Naive B cell (primary cell): ENCODE data around the gene QSER1. TPM values are rescaled to one million over a fixed set of nuclear protein-coding genes. Genes with fewer than 3 reads are reported as not detected.
"Not testable (repeated sequence)": the region's sequence is repeated elsewhere in the genome, so short reads cannot be mapped to it uniquely, and the experiment has no call there.

Experiments used
- ATAC-seq, 2 donors: fragments of 150-1000 bp; cut with Tn5 transposase; 2 replicates each; pipeline ENCODE4 v1.10.0; 2021; ENCODE audit warnings: low read depth in 2 of 2, mild to moderate bottlenecking in 2 of 2, moderate library complexity in 2 of 2
- DNase-seq: peaks from one replicate; pipeline ENCODE4 v3.0.0; 2022
- H3K27ac Mint-ChIP-seq, 6 donors: one replicate each; pipeline ENCODE4 v1.8.0; 2020 to 2022; ENCODE audit warnings: mild to moderate bottlenecking in 6 of 6, mixed read lengths in 6 of 6, moderate library complexity in 5 of 6, inconsistent platforms in 2 of 6
- H3K27me3 Mint-ChIP-seq, 3 donors: one replicate each; pipeline ENCODE4 v1.8.0; 2021 to 2022; ENCODE audit warnings: mixed read lengths in 3 of 3, mild to moderate bottlenecking in 1 of 3
- H3K36me3 Mint-ChIP-seq, 2 donors: one replicate each; pipeline ENCODE4 v1.8.0; 2020 to 2022; ENCODE audit warnings: mixed read lengths in 2 of 2, inconsistent platforms in 1 of 2, mild to moderate bottlenecking in 1 of 2
- H3K4me1 Mint-ChIP-seq, 3 donors: one replicate each; pipeline ENCODE4 v1.8.0; 2020 to 2022; ENCODE audit warnings: mixed read lengths in 3 of 3, inconsistent platforms in 1 of 3, mild to moderate bottlenecking in 1 of 3, moderate library complexity in 1 of 3
- H3K4me3 Mint-ChIP-seq, 8 donors: one replicate each; pipeline ENCODE4 v1.8.0; 2020 to 2022; ENCODE audit warnings: mild to moderate bottlenecking in 8 of 8, mixed read lengths in 8 of 8, moderate library complexity in 8 of 8, inconsistent platforms in 2 of 8
- H3K9me3 Mint-ChIP-seq, 7 donors: one replicate each; pipeline ENCODE4 v1.8.0; 2020 to 2022; ENCODE audit warnings: mixed read lengths in 7 of 7, mild to moderate bottlenecking in 5 of 7, inconsistent platforms in 2 of 7, moderate library complexity in 1 of 7
- polyA plus RNA-seq, 6 donors: library from polyadenylated mRNA; unstranded; fragments of 300-500 nt; fragmentation: Illumina TruSeq; gene quantifications; one replicate each; pipeline ENCODE4 v1.2.3, GENCODE V29; 2021; ENCODE audit warnings: low read depth in 6 of 6

QSER1 gene
- polyA plus RNA-seq, 6 donors from 2014 or later = 1.0 to 2.0 (median 1.8) TPM; not detected in 1

DNA sequence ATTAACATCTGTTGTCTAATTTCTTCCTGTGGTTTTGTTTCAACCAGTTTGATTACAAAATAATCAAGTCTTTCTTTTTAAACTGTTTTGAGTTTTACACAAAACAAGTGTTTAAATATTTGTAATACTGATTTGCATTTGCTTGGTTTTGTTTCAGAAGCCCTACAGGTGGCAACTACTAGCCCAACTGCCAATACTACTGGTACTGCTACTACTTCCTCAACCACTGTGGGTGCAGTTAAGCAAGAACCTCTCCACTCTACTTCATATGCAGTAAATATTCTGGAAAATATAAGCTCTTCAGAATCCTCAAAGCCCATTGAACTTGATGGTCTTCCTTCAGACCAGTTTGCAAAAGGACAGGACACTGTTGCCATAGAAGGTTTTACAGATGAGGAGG, 61.1 kb downstream of the QSER1 start:
- no peaks in the 10 kb centered on the region for H3K4me1 Mint-ChIP-seq
- H3K9me3 Mint-ChIP-seq = no peaks in the 10 kb centered on the region
- DNase-seq (no peak), ATAC-seq (no peak)
- no peak overlapping the region for H3K4me3 Mint-ChIP-seq
- H3K27ac Mint-ChIP-seq = peak overlapping the region in 2 of 6 donors; percentile 33 to 56
- no peaks in the 10 kb centered on the region for H3K27me3 Mint-ChIP-seq
- H3K36me3 Mint-ChIP-seq = peaks cover 5 to 8% of the 10 kb centered on the region in 2 donors

DNA sequence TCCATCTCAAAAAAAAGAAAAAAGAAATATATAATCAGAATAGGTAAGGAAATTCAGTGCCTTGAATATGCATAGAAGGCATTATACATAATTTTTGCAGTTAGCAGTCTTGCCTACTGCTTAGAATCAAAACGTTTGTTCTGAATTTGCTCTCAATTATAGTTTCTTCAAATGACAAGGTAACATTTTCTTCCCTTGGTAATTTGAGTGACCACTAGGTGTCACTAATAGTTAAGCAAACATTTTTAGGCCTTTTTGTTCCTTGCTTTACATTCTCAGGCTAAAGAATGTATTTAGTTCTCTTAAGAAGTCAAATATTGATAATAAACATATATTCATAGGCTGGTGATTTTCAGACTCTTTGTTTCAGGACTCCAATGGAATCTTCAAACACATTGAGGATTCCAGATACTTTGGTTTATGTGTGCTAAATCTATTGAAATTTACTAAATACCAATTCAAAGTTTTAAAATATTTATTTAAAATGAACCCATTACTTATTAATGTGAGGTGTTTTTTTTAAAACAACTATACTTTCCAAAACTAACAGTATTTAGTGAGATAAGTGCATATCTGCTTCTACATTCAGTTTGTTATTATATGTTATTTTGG, 68.0 kb downstream of the QSER1 start:
- Mint-ChIP-seq H3K4me3 (no peak overlapping the region), H3K27me3 (no peaks in the 10 kb centered on the region), H3K4me1 (no peaks in the 10 kb centered on the region), H3K36me3 (peaks cover under 1 to 7% of the 10 kb centered on the region in 2 donors), H3K9me3 (no peaks in the 10 kb centered on the region), H3K27ac (no peak overlapping the region)
- DNase-seq (peak; percentile 20), ATAC-seq (peak in 1 of 2 donors; percentile 25)

DNA sequence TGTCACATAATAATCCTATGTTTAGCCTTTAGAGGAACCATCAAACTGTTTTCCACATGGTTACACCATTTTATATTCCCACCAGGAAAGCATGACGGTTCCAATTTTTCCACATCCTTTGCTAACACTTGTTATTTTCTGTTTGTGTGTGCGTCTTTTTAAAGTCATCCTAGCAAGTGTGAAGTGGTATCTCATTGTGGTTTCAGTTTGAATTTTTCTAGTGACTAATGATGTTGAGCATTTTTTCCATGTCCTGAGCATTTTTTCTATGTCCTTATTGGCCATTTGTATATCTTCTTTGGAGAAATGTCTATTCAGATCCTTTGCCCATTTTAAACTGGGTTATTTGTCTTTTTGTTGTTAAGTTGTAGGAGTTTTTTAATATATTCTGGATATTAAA, 69.4 kb downstream of the QSER1 start:
- Mint-ChIP-seq H3K27me3 (no peaks in the 10 kb centered on the region), H3K27ac (no peak overlapping the region), H3K4me3 (no peak overlapping the region), H3K36me3 (peaks cover 6 to 7% of the 10 kb centered on the region in 2 donors), H3K4me1 (no peaks in the 10 kb centered on the region), H3K9me3 (no peaks in the 10 kb centered on the region)
- DNase-seq = no peak
- no peak for ATAC-seq

DNA sequence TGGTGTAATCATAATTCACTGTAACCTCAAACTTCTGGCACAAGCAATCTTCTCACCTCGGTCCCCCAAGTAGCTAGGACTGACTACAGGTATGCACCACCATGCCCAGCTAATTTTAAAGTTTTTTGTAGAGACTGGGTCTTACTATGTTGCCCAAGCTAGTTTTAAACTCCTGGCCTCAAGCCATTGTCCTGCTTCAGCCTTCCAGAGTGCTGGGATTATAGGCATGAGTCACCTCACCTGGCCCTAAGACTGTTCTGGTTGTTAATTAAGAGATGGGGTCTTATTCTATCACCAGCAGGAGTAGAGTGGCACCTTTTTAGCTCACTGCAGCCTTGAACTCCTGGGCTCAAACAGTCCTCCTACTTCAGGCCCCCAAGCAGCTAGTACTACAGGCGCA, 71.1 kb downstream of the QSER1 start:
- Mint-ChIP-seq H3K9me3 (no peaks in the 10 kb centered on the region), H3K27ac (no peak overlapping the region), H3K36me3 (peaks cover 6 to 7% of the 10 kb centered on the region in 2 donors), H3K4me3 (no peak overlapping the region), H3K4me1 (no peaks in the 10 kb centered on the region), H3K27me3 (no peaks in the 10 kb centered on the region)
- DNase-seq (no peak), ATAC-seq (no peak)

DNA sequence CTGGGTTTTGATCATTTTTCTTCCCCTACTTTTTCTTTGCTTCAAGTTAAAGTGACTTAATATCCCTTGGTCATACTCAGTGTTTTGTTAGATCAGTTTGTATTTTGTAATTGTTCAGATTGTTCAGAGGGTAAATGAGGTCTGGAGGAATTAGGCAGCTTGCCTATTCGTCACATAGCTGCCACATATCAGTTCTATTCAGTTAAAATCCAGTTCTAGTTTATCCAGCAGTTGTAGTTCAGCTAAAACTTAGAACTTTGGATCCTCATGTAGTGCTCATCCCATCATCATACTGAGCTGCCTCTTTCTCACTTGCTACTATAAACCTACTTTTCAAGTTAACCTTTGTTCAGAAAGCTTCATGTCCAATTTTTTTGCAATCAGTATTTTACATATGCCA, 75.9 kb downstream of the QSER1 start:
- no peak for DNase-seq
- H3K9me3 Mint-ChIP-seq = no peaks in the 10 kb centered on the region
- no peak for ATAC-seq
- no peaks in the 10 kb centered on the region for H3K4me1 Mint-ChIP-seq
- H3K27me3 Mint-ChIP-seq = no peaks in the 10 kb centered on the region
- peaks cover 5 to 6% of the 10 kb centered on the region in 2 donors for H3K36me3 Mint-ChIP-seq
- no peak overlapping the region for H3K27ac Mint-ChIP-seq
- no peak overlapping the region for H3K4me3 Mint-ChIP-seq

DNA sequence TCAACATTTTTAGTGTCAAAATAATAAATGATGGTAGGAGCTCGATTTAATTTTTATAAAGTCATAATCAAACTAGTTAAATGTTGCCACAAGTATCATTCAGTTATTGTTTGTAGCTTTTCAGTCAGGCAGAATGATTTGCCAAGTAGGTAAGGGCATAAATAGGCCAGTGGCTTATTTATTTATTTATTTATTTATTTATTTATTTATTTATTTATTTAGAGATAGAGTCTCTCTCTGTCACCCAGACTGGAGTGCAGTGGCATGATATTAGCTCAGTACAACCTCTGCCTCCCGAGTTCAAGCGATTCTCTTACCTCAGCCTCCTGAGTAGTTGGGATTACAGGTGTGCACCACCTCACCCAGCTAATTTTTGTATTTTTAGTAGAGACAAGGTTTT, 79.6 kb downstream of the QSER1 start:
- not testable (repeated sequence) for H3K4me3 Mint-ChIP-seq, H3K4me1 Mint-ChIP-seq, H3K9me3 Mint-ChIP-seq, H3K27me3 Mint-ChIP-seq, H3K27ac Mint-ChIP-seq, ATAC-seq, DNase-seq
- H3K36me3 Mint-ChIP-seq = peaks cover 0 to 27% of the 10 kb centered on the region in 2 donors

DNA sequence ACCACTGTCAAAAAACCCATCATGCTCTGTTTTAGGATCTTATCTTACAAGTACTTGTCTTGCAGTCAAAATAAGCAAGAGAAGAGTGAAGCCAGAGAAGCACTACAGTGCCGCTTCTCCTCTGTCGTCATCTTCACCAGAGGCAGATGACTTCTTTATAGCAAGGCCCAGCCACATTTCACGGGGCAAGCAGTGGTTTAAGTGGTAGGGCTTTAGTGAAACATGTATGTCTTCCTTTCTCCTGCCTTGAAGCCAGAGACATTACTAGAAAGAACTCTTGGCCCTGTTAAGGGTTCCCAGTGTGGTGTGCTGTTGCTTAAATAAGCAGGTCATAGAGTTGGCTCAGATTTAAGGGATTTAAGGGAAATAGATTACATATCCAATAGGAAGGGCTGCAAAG, 80.2 kb downstream of the QSER1 start:
- Mint-ChIP-seq H3K36me3 (peaks cover 0 to 27% of the 10 kb centered on the region in 2 donors), H3K9me3 (no peaks in the 10 kb centered on the region), H3K4me1 (no peaks in the 10 kb centered on the region), H3K27ac (peak overlapping the region in 1 of 6 donors; percentile 44), H3K27me3 (no peaks in the 10 kb centered on the region), H3K4me3 (no peak overlapping the region)
- DNase-seq (no peak), ATAC-seq (no peak)

DNA sequence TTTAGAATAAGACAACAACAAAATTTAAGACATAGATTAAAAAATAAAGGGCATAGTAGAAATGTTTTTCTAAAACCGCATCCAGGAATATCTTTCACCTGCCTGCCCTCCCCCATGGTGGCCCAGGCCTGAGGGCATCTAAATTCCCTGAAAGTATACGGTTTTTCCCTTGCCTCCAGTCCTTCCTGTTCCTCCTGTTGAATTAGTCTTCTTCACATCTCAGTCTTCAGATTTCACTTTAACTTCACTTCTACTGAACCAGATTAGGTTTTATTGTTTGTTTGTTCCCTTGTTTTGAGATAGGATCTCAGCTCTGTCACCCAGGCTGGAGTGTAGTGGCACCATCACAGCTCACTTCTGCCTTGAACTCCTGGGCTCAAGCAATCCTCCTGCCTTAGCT, 90.0 kb downstream of the QSER1 start:
- Mint-ChIP-seq H3K9me3 (no peaks in the 10 kb centered on the region), H3K36me3 (no peaks in the 10 kb centered on the region), H3K4me1 (no peaks in the 10 kb centered on the region), H3K27ac (no peak overlapping the region), H3K4me3 (no peak overlapping the region), H3K27me3 (no peaks in the 10 kb centered on the region)
- ATAC-seq (no peak), DNase-seq (no peak)

DNA sequence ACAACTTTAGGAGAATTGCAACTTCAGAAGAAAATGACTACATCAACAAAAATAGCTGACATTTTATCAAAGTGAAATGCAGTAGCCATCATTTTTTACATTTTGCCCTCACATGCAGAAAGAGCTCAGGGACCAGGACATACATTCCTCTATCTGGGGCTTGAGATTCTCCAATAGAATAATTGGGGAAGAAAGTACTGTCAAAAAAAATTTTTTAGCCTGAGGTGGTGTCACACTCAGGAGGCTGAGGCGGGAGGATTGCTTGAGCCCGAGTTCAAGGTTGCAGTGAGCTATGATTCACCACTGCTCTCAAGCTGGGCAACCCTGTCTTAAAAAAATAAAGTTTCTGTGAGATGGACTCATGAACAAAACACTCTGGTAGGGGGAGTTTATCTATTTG, 90.9 kb downstream of the QSER1 start:
- Mint-ChIP-seq H3K36me3 (no peaks in the 10 kb centered on the region), H3K4me3 (no peak overlapping the region), H3K4me1 (no peaks in the 10 kb centered on the region), H3K27me3 (no peaks in the 10 kb centered on the region), H3K9me3 (peaks cover 0 to 3% (median 0%) of the 10 kb centered on the region in 7 donors), H3K27ac (peak overlapping the region in 1 of 6 donors; percentile 7)
- DNase-seq = no peak
- ATAC-seq = no peak

DNA sequence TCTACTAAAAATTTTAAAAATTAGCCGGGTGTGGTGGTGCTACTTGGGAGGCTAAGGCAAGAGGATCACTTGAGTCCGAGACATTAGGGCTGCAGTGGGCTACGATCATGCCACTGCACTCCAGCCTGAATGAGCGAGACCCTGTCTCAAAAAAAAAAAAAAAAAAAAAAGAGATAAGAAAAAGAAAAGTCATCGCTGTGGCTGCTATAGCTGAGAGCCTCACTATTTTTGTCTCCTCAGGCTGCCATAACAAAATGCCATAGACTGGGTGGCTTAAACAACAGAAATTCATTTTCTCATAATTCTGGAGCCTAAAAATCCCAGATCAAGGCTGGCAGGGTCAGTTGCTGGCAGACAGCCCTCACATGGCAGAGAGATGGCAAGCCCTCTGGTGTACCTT, 93.0 kb downstream of the QSER1 start:
- DNase-seq (no peak), ATAC-seq (no peak)
- no peak overlapping the region for H3K27ac Mint-ChIP-seq
- H3K36me3 Mint-ChIP-seq = no peaks in the 10 kb centered on the region
- no peak overlapping the region for H3K4me3 Mint-ChIP-seq
- no peaks in the 10 kb centered on the region for H3K4me1 Mint-ChIP-seq
- peaks cover 0 to 3% (median 0%) of the 10 kb centered on the region in 7 donors for H3K9me3 Mint-ChIP-seq
- H3K27me3 Mint-ChIP-seq = no peaks in the 10 kb centered on the region

DNA sequence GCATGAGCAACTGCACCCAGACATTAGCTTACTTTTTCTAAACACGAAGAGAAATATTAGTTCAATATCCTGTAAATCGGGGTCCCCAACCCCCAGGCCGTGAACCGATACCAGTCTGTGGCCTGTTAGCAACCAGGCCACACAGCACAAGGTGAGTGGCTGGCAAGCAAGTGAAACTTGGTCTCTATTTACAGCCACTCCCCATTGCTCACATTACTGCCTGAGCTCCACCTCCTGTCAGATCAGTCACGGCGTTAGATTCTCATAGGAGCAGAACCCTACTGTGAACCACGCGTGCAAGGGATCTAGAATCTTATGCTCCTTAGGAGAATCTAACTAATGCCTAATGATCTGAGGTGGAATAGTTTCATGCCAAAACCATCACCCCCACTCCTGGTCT, 95.2 kb downstream of the QSER1 start:
- no peak for DNase-seq
- Mint-ChIP-seq H3K4me3 (no peak overlapping the region), H3K36me3 (peaks cover 0 to 8% of the 10 kb centered on the region in 2 donors), H3K4me1 (no peaks in the 10 kb centered on the region), H3K27ac (no peak overlapping the region), H3K9me3 (peaks cover 5 to 22% (median 16%) of the 10 kb centered on the region in 7 donors), H3K27me3 (peaks cover 0 to 6% (median 0%) of the 10 kb centered on the region in 3 donors)
- ATAC-seq = no peak

DNA sequence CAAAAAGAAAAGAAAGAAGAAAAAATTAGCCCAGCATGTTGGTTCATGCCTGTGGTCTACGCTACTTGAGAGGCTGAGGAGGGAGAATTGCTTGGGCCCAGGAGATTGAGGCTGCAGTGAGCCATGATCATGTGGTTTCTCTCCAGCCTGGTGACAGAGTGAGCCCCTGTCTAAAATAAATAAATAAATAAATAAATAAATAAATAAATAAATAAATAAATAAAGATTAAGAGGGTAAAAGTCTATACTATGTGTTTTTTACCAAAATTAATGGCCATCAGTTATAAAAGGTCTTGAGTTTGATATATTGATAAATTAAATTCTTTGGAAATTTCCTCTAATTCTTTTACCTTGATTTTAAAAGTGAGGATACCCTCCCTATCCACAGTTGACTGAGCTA, 97.9 kb downstream of the QSER1 start:
- peaks cover 0 to 13% (median 0%) of the 10 kb centered on the region in 3 donors for H3K27me3 Mint-ChIP-seq
- peaks cover 5 to 28% (median 17%) of the 10 kb centered on the region in 7 donors for H3K9me3 Mint-ChIP-seq
- DNase-seq (no peak), ATAC-seq (no peak)
- no peaks in the 10 kb centered on the region for H3K4me1 Mint-ChIP-seq
- no peak overlapping the region for H3K27ac Mint-ChIP-seq
- peaks cover 0 to 8% of the 10 kb centered on the region in 2 donors for H3K36me3 Mint-ChIP-seq
- no peak overlapping the region for H3K4me3 Mint-ChIP-seq

DNA sequence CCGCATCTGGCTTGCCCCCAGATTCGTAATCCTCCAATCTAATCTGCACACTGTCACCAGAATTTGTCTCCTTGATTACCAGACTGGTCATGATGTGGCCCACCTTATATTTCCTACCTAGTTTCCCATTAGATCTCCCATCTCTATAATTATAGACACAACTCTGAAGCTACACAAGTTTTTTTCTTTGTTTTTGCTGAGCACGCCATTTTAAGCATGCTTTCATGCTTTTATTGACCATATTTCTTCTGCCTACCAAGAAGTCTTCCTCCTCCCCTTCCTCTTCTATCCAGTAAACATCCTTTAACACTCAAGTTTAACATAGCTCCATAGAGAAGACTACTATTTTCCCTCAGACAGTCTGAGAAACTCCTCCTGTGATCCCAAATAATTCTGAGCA, 98.8 kb downstream of the QSER1 start:
- DNase-seq (no peak), ATAC-seq (no peak)
- H3K4me1 Mint-ChIP-seq = no peaks in the 10 kb centered on the region
- H3K9me3 Mint-ChIP-seq = peaks cover 5 to 28% (median 17%) of the 10 kb centered on the region in 7 donors
- H3K36me3 Mint-ChIP-seq = peaks cover 0 to 8% of the 10 kb centered on the region in 2 donors
- H3K4me3 Mint-ChIP-seq = no peak overlapping the region
- no peak overlapping the region for H3K27ac Mint-ChIP-seq
- H3K27me3 Mint-ChIP-seq = peaks cover 0 to 18% (median 0%) of the 10 kb centered on the region in 3 donors

DNA sequence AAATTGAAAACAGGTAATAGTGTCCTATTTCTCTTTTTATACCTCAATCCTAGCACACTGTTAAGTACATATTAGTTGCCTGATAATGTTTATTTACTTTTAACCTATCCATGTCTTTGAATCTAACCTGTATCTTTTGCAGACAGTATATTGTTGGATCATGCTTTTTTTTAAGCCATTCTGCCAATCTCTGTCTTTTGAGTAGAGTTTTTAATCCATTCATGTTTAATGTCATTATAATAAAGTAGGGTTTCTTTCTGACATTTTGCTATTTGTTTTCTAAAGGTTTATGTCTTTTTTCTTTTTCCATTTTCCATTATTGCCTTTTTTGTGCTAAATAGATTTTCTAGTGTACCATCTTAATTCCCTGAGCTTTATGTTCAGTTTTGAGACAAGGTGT, 99.3 kb downstream of the QSER1 start:
- H3K4me1 Mint-ChIP-seq = no peaks in the 10 kb centered on the region
- DNase-seq = no peak
- ATAC-seq = no peak
- no peak overlapping the region for H3K27ac Mint-ChIP-seq
- H3K4me3 Mint-ChIP-seq = no peak overlapping the region
- peaks cover 0 to 8% of the 10 kb centered on the region in 2 donors for H3K36me3 Mint-ChIP-seq
- peaks cover 5 to 28% (median 17%) of the 10 kb centered on the region in 7 donors for H3K9me3 Mint-ChIP-seq
- peaks cover 0 to 22% (median 0%) of the 10 kb centered on the region in 3 donors for H3K27me3 Mint-ChIP-seq

DNA sequence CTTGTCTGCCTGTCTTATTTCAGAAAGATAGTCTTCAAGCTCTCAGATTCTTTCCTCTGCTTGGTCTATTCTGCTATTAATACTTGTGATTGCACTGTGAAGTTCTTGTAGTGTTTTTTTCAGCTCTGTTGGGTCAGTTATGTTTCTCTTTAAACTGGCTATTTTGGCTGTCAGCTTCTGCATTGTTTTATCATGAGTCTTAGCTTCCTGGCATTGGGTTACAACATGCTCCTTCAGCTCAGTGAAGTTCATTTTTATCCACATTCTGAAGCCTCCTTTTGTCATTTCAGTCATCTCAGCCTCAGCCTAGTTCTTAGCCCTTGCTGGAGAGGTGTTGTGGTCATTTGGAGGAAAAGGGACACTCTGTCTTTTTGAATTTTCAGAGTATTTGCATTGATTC, 107.6 kb downstream of the QSER1 start:
- DNase-seq (no peak), ATAC-seq (no peak)
- H3K27ac Mint-ChIP-seq = no peak overlapping the region
- H3K36me3 Mint-ChIP-seq = no peaks in the 10 kb centered on the region
- no peaks in the 10 kb centered on the region for H3K4me1 Mint-ChIP-seq
- H3K4me3 Mint-ChIP-seq = no peak overlapping the region
- peaks cover 3 to 18% (median 7%) of the 10 kb centered on the region in 7 donors for H3K9me3 Mint-ChIP-seq
- H3K27me3 Mint-ChIP-seq = peaks cover 13 to 46% (median 29%) of the 10 kb centered on the region in 3 donors
